Left colon (tissue), 2 donors: ENCODE measurements around the gene SCYGR3. TPM values are rescaled to one million over a fixed set of nuclear protein-coding genes. Genes with fewer than 3 reads are reported as not detected.

ENCODE experiments used
- ATAC-seq: fragments of 200-7000 bp; cut with Tn5 transposase; one replicate; pipeline ENCODE4 v1.9.1; 2020; ENCODE audit warnings: mild to moderate bottlenecking, moderate library complexity
- DNase-seq, 2 donors: peaks; one replicate each; pipeline ENCODE4 v3.0.0-alpha.2; 2020
- intact Hi-C, 2 donors: fragments of 100-400 bp; cut with DNase I in 1 of 2; cut with micrococcal nuclease in 1 of 2; formaldehyde crosslinking; loops; one replicate each; pipeline versions ENCODE4 v1.11.2 to v1.14.0; 2022; cut with DNase I, micrococcal nuclease
- total RNA-seq, 2 donors: library from RNA; stranded (reverse); fragmentation: NEBNext Ultra II Directional; extraction: Animal tissue kit (Norgen Biotek cat#: 25700); gene quantifications; one replicate each; pipeline ENCODE4 v1.2.1, GENCODE V29; 2021
- donor health status: DM: no; HTN: no; CAD: no.
- donor health status: DM: yes; HTN: yes; CAD: no.

Gene SCYGR3
- total RNA-seq, 2 donors from 2014 or later = not detected

DNA sequence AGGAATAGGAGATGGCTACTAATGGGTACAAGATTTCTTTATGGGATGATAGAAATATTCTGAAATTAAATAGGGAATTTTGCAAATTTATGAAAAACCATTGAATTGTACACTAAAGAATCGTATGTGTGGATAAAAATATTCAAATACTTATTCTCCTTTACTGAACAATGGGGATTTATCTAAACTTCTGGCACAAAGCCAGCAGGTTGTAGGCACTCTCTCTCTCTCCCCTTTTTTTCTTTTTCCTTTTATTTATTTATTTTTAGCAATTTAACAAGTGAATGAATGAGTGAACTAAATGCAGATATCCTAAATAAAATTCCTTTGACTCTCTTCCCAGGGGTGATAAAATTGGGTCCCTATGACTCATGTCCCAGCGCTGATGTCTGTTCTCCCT is 37.8 kb downstream of the SCYGR3 start:
- DNase-seq (no peak), ATAC-seq (no peak)
- intact Hi-C loops = no loop called here

GRCh38 chr2:227576110-227576509 is 38.5 kb downstream of the SCYGR3 start:
- ATAC-seq (no peak), DNase-seq (no peak)
- intact Hi-C loops = no loop called here

DNA sequence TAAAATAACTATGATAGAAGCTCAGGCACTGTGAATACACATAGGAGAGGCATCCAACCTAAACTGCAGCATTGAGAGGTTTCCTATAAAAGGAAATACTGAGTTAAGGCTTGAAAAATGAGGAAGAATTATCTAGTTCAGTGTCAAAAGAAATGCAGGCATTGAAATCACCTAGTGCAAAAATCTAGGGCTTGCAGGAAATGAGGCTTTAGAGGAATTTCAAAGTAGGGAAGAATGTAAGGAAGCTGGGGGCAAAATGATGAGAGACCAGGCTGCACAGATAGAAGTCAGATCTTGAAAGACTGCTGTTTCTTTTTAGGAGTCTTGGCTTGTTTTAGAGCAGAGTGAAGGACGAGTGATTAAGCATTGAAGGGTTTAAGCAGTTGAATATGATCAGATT is 44.0 kb downstream of the SCYGR3 start:
- no peak for DNase-seq
- intact Hi-C loops = no loop called here
- no peak for ATAC-seq

GRCh38 chr2:227568852-227569169 is 45.8 kb downstream of the SCYGR3 start:
- no peak for DNase-seq
- intact Hi-C loops = no loop called here

GRCh38 chr2:227566012-227566411 is 48.6 kb downstream of the SCYGR3 start:
- DNase-seq = no peak
- intact Hi-C loops = no loop called here
- ATAC-seq = no peak

More at GRCh38 chr2:227568852-227569169, 45.8 kb downstream of the SCYGR3 start:
- peak; percentile 27 for ATAC-seq

DNA sequence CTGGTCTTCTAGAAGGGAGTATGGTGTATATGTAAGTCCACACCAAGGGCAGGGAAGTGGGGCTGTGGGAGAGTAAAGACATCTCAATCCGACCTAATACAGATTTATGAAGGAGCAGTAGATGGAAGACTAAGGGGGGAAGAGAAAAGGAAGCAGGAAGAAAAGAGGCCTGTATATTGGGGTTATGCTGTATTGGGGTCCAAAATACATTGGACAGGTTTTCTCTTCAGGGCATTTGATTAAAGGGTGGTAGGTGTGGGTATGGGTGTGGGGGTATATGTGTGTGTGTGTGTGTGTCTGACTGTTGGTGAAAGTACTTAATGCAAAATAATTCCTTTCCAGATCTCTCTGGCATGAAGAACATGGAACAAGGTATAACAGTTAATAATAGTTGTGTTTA is 49.6 kb downstream of the SCYGR3 start:
- intact Hi-C loops = no loop called here
- DNase-seq = no peak
- ATAC-seq = no peak

Other genes with a start within 250 kb of the SCYGR3 start
- 10 to 100 TPM in 1 of 2 donors, 1 to 10 TPM in 1; 3.8 to 54.3 TPM for gene TM4SF20, start 235.5 kb downstream of the SCYGR3 start, total RNA-seq
- not detected for gene SCYGR1, start 226.9 kb downstream of the SCYGR3 start, total RNA-seq
- 10 to 100 TPM; 64.6 to 77.3 TPM for gene AGFG1, start 142.7 kb downstream of the SCYGR3 start, total RNA-seq
- gene SCYGR2, start 15.9 kb downstream of the SCYGR3 start, total RNA-seq = not detected
- not detected for gene SCYGR4, start 2.7 kb upstream of the SCYGR3 start, total RNA-seq
- not detected for gene SCYGR5, start 52.0 kb upstream of the SCYGR3 start, total RNA-seq
- gene SLC19A3, start 103.2 kb upstream of the SCYGR3 start, total RNA-seq = 10 to 100 TPM in 1 of 2 donors, 1 to 10 TPM in 1; 8.5 to 15.2 TPM
- gene SCYGR6, start 109.9 kb upstream of the SCYGR3 start, total RNA-seq = not detected
- not detected for gene SCYGR7, start 113.5 kb upstream of the SCYGR3 start, total RNA-seq
- gene SCYGR8, start 131.1 kb upstream of the SCYGR3 start, total RNA-seq = not detected
- gene CCL20, start 199.0 kb upstream of the SCYGR3 start, total RNA-seq = 10 to 100 TPM; 13.6 to 29.9 TPM